DOHH2 (cell line): ENCODE results near the gene ZFAND2A.
"Not testable (repeated sequence)": the region's sequence is repeated elsewhere in the genome, so short reads cannot be mapped to it uniquely, and the experiment has no call there.

Experiments
- H3F3A ChIP-seq: fragments of 200-600 bp; sonication (generic), shearing (Covaris generic); 2 replicates; pipeline ENCODE4 v1.6.0; 2016; ENCODE audit warnings: antibody characterized with exemption, mild to moderate bottlenecking; ENCODE audit not compliant: control insufficient read depth, insufficient read depth
- H3K27ac ChIP-seq: fragments of 200-600 bp; sonication (generic); 2 replicates; pipeline ENCODE4 v1.5.1; 2014; ENCODE audit warnings: low read depth, mild to moderate bottlenecking, low read length, moderate library complexity
- H3K27me3 ChIP-seq: fragments of 200-600 bp; sonication (generic); 2 replicates; pipeline ENCODE4 v1.6.1; 2014; ENCODE audit warnings: mild to moderate bottlenecking, low read length, mixed read lengths; ENCODE audit not compliant: control insufficient read depth
- H3K36me3 ChIP-seq: fragments of 200-600 bp; sonication (generic); 2 replicates; pipeline ENCODE4 v1.6.1; 2014; ENCODE audit warnings: mild to moderate bottlenecking, low read length, moderate library complexity, mixed read lengths; ENCODE audit not compliant: control insufficient read depth
- H3K4me1 ChIP-seq: fragments of 200-600 bp; sonication (generic); 2 replicates; pipeline ENCODE4 v1.6.1; 2014; ENCODE audit warnings: mild to moderate bottlenecking, low read length, mixed read lengths; ENCODE audit not compliant: control insufficient read depth
- H3K4me2 ChIP-seq: fragments of 200-600 bp; sonication (generic); 2 replicates; pipeline ENCODE4 v1.6.0; 2014; ENCODE audit warnings: mild to moderate bottlenecking, low read length, moderate library complexity
- H3K4me3 ChIP-seq: fragments of 200-600 bp; sonication (generic); 2 replicates; pipeline ENCODE4 v1.5.1; 2014; ENCODE audit warnings: mild to moderate bottlenecking, low read length, mixed read lengths
- H3K79me2 ChIP-seq: fragments of 200-600 bp; sonication (generic); 2 replicates; pipeline ENCODE4 v1.6.1; 2014; ENCODE audit warnings: mild to moderate bottlenecking, low read length, mixed read lengths; ENCODE audit not compliant: control insufficient read depth
- H3K9me2 ChIP-seq: fragments of 200-600 bp; sonication (generic); replicated peaks from 2 replicates; pipeline ENCODE4 v1.6.1; 2014; ENCODE audit warnings: mild to moderate bottlenecking, low read length, mixed read lengths; ENCODE audit not compliant: control insufficient read depth
- H3K9me3 ChIP-seq: fragments of 200-600 bp; sonication (generic); 2 replicates; pipeline ENCODE4 v1.6.1; 2014; ENCODE audit warnings: antibody characterized with exemption, low read length, mixed read lengths; ENCODE audit not compliant: control insufficient read depth, insufficient read depth
- H4K20me1 ChIP-seq: fragments of 200-600 bp; sonication (generic); 2 replicates; pipeline ENCODE4 v1.6.0; 2014; ENCODE audit warnings: low read depth, mild to moderate bottlenecking, antibody characterized with exemption, low read length, moderate library complexity; ENCODE audit not compliant: control insufficient read depth, insufficient read depth
- CTCF ChIP-seq: fragments of 200-600 bp; sonication (generic); IDR thresholded peaks from one replicate; pipeline ENCODE4 v1.5.1; 2014; ENCODE audit warnings: antibody characterized with exemption, mild to moderate bottlenecking, low read depth, low read length; ENCODE audit not compliant: poor library complexity, severe bottlenecking
- EZH2phosphoT487 ChIP-seq: fragments of 200-600 bp; sonication (generic); IDR thresholded peaks from 2 replicates; pipeline ENCODE4 v1.6.1; 2017; ENCODE audit warnings: borderline replicate concordance, mild to moderate bottlenecking, antibody characterized with exemption, low read length, moderate library complexity, mixed read lengths

ZFAND2A gene

DNA sequence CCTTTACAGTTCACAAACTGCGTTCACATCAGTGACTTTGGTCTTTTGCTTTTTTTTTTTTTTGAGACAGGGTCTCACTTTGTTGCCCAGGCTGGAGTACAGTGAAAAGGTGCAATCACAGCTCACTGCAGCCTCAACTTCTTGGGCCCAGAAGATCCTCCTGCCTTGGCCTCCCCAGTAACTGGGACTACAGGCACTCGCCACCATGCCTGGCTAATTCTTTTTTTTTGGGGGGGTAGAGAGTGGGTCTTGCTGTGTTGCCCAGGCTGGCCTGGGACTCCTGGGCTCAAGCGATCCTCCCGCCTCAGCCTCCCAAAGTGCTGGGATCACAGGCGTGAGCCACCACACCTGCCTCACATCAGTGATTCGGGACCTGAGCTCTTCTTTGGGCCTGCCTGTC, 37.0 kb upstream of the ZFAND2A start:
- no peak overlapping the region for H3K4me3 ChIP-seq
- no peaks in the 10 kb centered on the region for H3K79me2 ChIP-seq
- H4K20me1 ChIP-seq: no peaks in the 10 kb centered on the region
- no peaks in the 10 kb centered on the region for H3K9me2 ChIP-seq
- no peaks in the 10 kb centered on the region for H3K36me3 ChIP-seq
- no peaks in the 10 kb centered on the region; the same call in 1 of the 2 replicates for H3F3A ChIP-seq
- H3K4me2 ChIP-seq: no peak overlapping the region
- H3K27ac ChIP-seq: no peak overlapping the region
- peaks cover 8% of the 10 kb centered on the region for H3K27me3 ChIP-seq
- peaks cover 5% of the 10 kb centered on the region for H3K4me1 ChIP-seq
- no peaks in the 10 kb centered on the region for H3K9me3 ChIP-seq
- TF ChIP-seq CTCF: no peak

- not testable (repeated sequence) for H3K27me3 ChIP-seq, H3F3A ChIP-seq
These were observed 36.4 kb upstream of the ZFAND2A start for GRCh38 chr7:1196441-1196840.

GRCh38 chr7:1193593-1194424, 33.8 kb upstream of the ZFAND2A start:
- H3F3A ChIP-seq: peaks cover 7% of the 10 kb centered on the region
- H3K9me3 ChIP-seq: peaks cover 7% of the 10 kb centered on the region; the same call in 1 of the 2 replicates
- peaks cover 6% of the 10 kb centered on the region for H3K4me1 ChIP-seq
- no peaks in the 10 kb centered on the region for H3K36me3 ChIP-seq
- TF ChIP-seq CTCF (peak; percentile 66), EZH2phosphoT487 (no peak)
- no peaks in the 10 kb centered on the region for H3K79me2 ChIP-seq
- H4K20me1 ChIP-seq: no peaks in the 10 kb centered on the region
- no peak overlapping the region for H3K4me2 ChIP-seq
- H3K9me2 ChIP-seq: no peaks in the 10 kb centered on the region
- no peak overlapping the region for H3K4me3 ChIP-seq
- H3K27me3 ChIP-seq: peaks cover 8% of the 10 kb centered on the region
- H3K27ac ChIP-seq: no peak overlapping the region

More at GRCh38 chr7:1196441-1196840, 36.4 kb upstream of the ZFAND2A start:
- not testable (repeated sequence) for H3K4me2 ChIP-seq, H3K4me3 ChIP-seq, H3K9me2 ChIP-seq, H3K9me3 ChIP-seq, H3K4me1 ChIP-seq, H3K79me2 ChIP-seq, H4K20me1 ChIP-seq, H3K36me3 ChIP-seq, H3K27ac ChIP-seq

DNA sequence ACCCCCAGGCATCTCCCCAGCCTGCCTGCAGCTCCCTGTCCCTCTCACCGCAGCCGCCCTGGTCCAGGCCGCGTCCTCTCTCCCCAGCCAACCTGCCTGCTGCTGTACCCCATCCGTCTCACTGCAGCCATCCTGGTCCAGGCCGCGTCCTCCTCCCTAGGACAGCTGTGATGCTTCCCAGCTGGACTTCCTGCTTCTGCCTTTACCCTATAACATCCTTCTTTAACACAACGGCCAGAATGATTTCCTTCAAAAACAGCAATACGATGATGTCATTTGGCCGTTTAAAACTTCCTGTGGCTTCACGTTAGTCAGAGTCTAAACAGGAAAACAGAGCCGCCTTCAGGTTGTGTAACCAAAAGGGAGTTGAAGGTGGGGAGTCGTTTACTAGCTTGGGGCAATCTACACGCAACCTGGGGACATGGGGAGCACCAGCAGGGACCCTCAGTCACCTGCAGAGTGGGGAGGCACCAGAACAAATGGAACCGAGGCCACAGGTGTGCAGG, 32.2 kb upstream of the ZFAND2A start:
- TF ChIP-seq CTCF: peak; percentile 10
- TF ChIP-seq EZH2phosphoT487: no peak

More for the DNA sequence above, 32.2 kb upstream of the ZFAND2A start:
- H3K4me3 ChIP-seq: no peak overlapping the region
- H3K4me2 ChIP-seq: no peak overlapping the region
- peaks cover 6% of the 10 kb centered on the region for H3K4me1 ChIP-seq
- peaks cover 12% of the 10 kb centered on the region; the same call in 1 of the 2 replicates for H3K9me3 ChIP-seq
- no peaks in the 10 kb centered on the region for H3K79me2 ChIP-seq
- no peaks in the 10 kb centered on the region for H4K20me1 ChIP-seq
- no peaks in the 10 kb centered on the region for H3K36me3 ChIP-seq
- H3K27me3 ChIP-seq: peaks cover 8% of the 10 kb centered on the region
- no peak overlapping the region for H3K27ac ChIP-seq
- no peaks in the 10 kb centered on the region for H3K9me2 ChIP-seq
- H3F3A ChIP-seq: peaks cover 13% of the 10 kb centered on the region
